NCI-H128 (cell line): ENCODE results near the gene HBG1.

Experiments used
- DNase-seq: peaks from one replicate; lab custom pipeline; 2025; ENCODE audit not compliant: unreplicated experiment; lab: John Stamatoyannopoulos, UW

The HBG1 gene

DNA sequence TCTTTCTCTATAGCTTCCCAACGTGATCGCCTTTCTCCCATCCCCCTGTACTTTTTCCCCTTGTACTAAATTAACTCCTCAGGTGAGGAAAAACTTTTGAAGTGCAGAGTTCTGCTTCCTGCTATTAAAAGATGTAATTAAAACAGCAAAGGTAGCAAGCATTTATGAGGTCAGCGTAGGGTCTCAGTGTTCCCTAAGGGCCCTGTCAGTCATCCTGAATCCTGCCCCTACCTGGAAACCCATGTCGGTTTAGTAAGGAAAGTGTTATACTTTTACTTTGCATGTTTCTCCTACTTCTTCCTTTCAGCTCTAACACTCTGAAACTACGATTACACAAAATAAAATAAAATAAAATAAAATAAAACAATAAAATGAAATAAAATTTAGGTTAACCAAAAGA lies 21.5 kb downstream of the HBG1 start:
- DNase-seq: no peak

DNA sequence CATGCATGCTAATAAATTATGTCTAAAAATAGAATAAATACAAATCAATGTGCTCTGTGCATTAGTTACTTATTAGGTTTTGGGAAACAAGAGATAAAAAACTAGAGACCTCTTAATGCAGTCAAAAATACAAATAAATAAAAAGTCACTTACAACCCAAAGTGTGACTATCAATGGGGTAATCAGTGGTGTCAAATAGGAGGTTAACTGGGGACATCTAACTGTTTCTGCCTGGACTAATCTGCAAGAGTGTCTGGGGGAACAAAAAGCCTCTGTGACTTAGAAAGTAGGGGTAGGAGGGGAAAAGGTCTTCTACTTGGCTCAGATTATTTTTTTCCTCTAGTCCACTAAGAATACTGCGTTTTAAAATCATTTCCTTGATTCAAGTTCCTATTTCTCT lies 22.0 kb downstream of the HBG1 start:
- no peak for DNase-seq

DNA sequence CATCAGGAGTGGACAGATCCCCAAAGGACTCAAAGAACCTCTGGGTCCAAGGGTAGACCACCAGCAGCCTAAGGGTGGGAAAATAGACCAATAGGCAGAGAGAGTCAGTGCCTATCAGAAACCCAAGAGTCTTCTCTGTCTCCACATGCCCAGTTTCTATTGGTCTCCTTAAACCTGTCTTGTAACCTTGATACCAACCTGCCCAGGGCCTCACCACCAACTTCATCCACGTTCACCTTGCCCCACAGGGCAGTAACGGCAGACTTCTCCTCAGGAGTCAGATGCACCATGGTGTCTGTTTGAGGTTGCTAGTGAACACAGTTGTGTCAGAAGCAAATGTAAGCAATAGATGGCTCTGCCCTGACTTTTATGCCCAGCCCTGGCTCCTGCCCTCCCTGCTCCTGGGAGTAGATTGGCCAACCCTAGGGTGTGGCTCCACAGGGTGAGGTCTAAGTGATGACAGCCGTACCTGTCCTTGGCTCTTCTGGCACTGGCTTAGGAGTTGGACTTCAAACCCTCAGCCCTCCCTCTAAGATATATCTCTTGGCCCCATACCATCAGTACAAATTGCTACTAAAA lies 22.8 kb downstream of the HBG1 start, which contains the start of gene HBB:
Gene HBB, minus strand, starts transcription at position 340 of the 579 bp plus-strand sequence. Its CDS starts 50 bp downstream, at position 290.
- no peak for DNase-seq

- DNase-seq: no peak
These were observed 24.2 kb downstream of the HBG1 start for GRCh38 chr11:5225480-5225871.

DNA sequence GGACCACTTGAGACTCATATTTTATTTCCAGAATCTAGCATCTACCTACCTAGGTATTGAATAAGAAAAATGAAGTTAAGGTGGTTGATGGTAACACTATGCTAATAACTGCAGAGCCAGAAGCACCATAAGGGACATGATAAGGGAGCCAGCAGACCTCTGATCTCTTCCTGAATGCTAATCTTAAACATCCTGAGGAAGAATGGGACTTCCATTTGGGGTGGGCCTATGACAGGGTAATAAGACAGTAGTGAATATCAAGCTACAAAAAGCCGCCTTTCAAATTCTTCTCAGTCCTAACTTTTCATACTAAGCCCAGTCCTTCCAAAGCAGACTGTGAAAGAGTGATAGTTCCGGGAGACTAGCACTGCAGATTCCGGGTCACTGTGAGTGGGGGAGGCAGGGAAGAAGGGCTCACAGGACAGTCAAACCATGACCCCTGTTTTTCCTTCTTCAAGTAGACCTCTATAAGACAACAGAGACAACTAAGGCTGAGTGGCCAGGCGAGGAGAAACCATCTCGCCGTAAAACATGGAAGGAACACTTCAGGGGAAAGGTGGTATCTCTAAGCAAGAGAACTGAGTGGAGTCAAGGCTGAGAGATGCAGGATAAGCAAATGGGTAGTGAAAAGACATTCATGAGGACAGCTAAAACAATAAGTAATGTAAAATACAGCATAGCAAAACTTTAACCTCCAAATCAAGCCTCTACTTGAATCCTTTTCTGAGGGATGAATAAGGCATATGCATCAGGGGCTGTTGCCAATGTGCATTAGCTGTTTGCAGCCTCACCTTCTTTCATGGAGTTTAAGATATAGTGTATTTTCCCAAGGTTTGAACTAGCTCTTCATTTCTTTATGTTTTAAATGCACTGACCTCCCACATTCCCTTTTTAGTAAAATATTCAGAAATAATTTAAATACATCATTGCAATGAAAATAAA lies 24.8 kb downstream of the HBG1 start:
- no peak for DNase-seq

DNA sequence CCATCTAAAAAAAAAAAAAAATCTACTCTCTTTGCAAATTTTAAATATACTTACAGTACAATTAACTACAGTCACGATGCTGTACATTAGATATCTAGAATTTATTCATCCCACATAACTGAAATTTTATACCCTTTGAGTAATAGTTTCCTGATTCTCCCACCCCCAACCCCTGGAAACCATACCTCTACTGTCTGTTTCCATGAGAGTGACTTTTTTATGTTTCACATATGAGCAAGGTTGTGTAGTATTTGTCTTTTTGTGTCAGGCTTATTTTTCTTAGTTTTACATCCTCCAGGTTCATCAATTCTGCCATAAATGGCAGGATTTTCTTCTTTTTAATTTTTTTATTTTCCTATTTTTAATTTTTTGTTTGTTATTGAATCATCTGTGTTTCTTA lies 26.0 kb downstream of the HBG1 start:
- DNase-seq: no peak

DNA sequence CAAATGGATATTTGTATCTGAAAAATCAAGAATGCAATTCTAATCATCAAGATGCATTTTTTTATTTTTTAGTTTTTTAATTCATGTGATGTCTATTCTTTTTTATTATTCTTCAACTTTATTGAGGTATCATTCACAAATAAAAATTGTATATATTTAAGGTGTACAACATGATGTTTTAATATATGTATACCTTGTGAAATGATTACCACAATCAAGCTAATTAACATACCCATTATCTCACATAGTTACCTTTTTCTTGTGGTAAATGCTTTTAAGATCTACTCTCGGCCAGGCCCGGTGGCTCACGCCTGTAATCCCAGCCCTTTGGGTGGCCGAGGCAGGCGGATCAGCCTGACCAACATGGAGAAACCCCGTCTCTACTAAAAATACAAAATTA lies 26.5 kb downstream of the HBG1 start:
- DNase-seq: no peak

GRCh38 chr11:5210376-5210885 lies 39.2 kb downstream of the HBG1 start:
- DNase-seq: no peak

GRCh38 chr11:5204787-5205186 lies 44.9 kb downstream of the HBG1 start:
- no peak for DNase-seq

GRCh38 chr11:5203366-5203765 lies 46.3 kb downstream of the HBG1 start:
- DNase-seq: no peak

GRCh38 chr11:5200582-5200981 lies 49.1 kb downstream of the HBG1 start, which contains the start of gene OR51V1:
OR51V1 (minus strand) TSS chr11:5200682; CDS start chr11:5200682, 0 bp downstream.
- no peak for DNase-seq

DNA sequence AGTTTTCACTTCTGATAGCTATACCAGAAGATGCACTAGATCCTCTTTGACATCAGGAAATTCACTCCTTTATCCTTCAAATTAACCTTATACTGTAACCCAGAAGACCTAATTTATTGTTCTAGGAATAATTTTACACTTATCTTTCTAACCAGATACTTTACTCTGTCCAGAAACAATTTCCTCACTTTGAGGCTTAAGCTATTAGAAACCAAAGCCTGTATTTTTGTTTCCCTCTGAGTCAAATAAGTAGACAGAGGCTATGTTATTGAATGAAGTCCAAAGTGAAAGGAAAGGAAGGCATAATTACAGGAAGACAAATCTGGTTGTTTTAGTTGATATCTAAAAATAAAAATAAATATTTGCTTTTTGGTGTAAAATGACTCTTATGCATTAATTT lies 51.4 kb downstream of the HBG1 start:
- DNase-seq: no peak
